Right atrium auricular region (tissue), 2 donors: Measurements from ENCODE around the gene MTAP. TPM values are rescaled to one million over a fixed set of nuclear protein-coding genes. Genes with fewer than 3 reads are reported as not detected.

Experiments
- DNase-seq: peaks from one replicate; pipeline ENCODE4 v3.0.0-alpha.2; 2019; ENCODE audit warnings: low spot score
- H3K27ac ChIP-seq, 2 donors: fragments of 200-600 bp; sonication (generic); 1 replicate in 1 of 2; 2 replicates in 1 of 2; pipeline ENCODE4 v1.5.1; 2016 to 2019
- H3K27me3 ChIP-seq, 2 donors: fragments of 200-600 bp; sonication (generic); one replicate each; pipeline versions ENCODE4 v1.5.1 to v1.6.0; 2017 to 2019
- H3K36me3 ChIP-seq: fragments of 200-600 bp; sonication (generic); one replicate; pipeline ENCODE4 v1.5.1; 2016
- H3K4me1 ChIP-seq, 2 donors: fragments of 200-600 bp; sonication (generic); one replicate each; pipeline versions ENCODE4 v1.5.1 to v1.6.0; 2017 to 2019
- H3K4me3 ChIP-seq, 2 donors: fragments of 200-600 bp; sonication (generic); 1 replicate in 1 of 2; 2 replicates in 1 of 2; pipeline ENCODE4 v1.5.1; 2017 to 2019; ENCODE audit warnings: mild to moderate bottlenecking in 1 of 2, moderate library complexity in 1 of 2
- H3K9me3 ChIP-seq, 2 donors: fragments of 200-600 bp; sonication (generic); one replicate each; pipeline ENCODE4 v1.5.1; 2019
- CTCF ChIP-seq, 2 donors: fragments of 200-600 bp; sonication (generic); IDR thresholded peaks; one replicate each; pipeline ENCODE4 v1.5.1; 2019; ENCODE audit warnings: antibody characterized with exemption in 2 of 2
- total RNA-seq, 2 donors: library from RNA; depleted of rRNA; stranded (reverse); fragments of >200 nt; gene quantifications; one replicate each; pipeline ENCODE4 v1.1.0, GENCODE V29; 2016

The MTAP gene
- total RNA-seq, 2 donors from 2014 or later, result 9.1 to 10.3 TPM

GRCh38 chr9:21866302-21866701 is 63.9 kb downstream of the MTAP start:
- Histone ChIP-seq H3K9me3 (no peaks in the 10 kb centered on the region), H3K27me3 (no peaks in the 10 kb centered on the region), H3K4me1 (no peaks in the 10 kb centered on the region), H3K4me3 (no peak overlapping the region), H3K27ac (no peak overlapping the region), H3K36me3 (peaks cover 29% of the 10 kb centered on the region)
- no peak for TF ChIP-seq CTCF (IDR thresholded peaks at IDR 0.05)
- DNase-seq, result no peak

- Histone ChIP-seq H3K4me3 (no peak overlapping the region), H3K4me1 (peaks cover 0 to 5% of the 10 kb centered on the region in 2 donors), H3K36me3 (peaks cover 6% of the 10 kb centered on the region), H3K9me3 (no peaks in the 10 kb centered on the region), H3K27me3 (no peaks in the 10 kb centered on the region), H3K27ac (no peak overlapping the region)
- TF ChIP-seq CTCF (IDR thresholded peaks at IDR 0.05), result no peak
- no peak for DNase-seq
These were observed 69.0 kb downstream of the MTAP start for GRCh38 chr9:21871256-21871975.

- Histone ChIP-seq H3K36me3 (peaks cover 6% of the 10 kb centered on the region), H3K4me3 (no peak overlapping the region), H3K4me1 (peaks cover 0 to 5% of the 10 kb centered on the region in 2 donors), H3K27ac (no peak overlapping the region), H3K9me3 (no peaks in the 10 kb centered on the region), H3K27me3 (no peaks in the 10 kb centered on the region)
- no peak for TF ChIP-seq CTCF (IDR thresholded peaks at IDR 0.05)
- no peak for DNase-seq
These were observed 70.3 kb downstream of the MTAP start for GRCh38 chr9:21872696-21873095.

- no peak for TF ChIP-seq CTCF (IDR thresholded peaks at IDR 0.05)
- peaks cover 6% of the 10 kb centered on the region for H3K36me3 ChIP-seq
- no peak for DNase-seq
- H3K27me3 ChIP-seq, result no peaks in the 10 kb centered on the region
- no peak overlapping the region for H3K27ac ChIP-seq
- no peak overlapping the region for H3K4me3 ChIP-seq
- H3K9me3 ChIP-seq, result no peaks in the 10 kb centered on the region
- H3K4me1 ChIP-seq, result peaks cover 0 to 5% of the 10 kb centered on the region in 2 donors
These were observed 71.2 kb downstream of the MTAP start for GRCh38 chr9:21873540-21874221.

GRCh38 chr9:21875893-21876292 is 73.5 kb downstream of the MTAP start:
- Histone ChIP-seq H3K36me3 (peaks cover 5% of the 10 kb centered on the region), H3K4me1 (peaks cover 0 to 5% of the 10 kb centered on the region in 2 donors), H3K27ac (no peak overlapping the region), H3K27me3 (no peaks in the 10 kb centered on the region), H3K9me3 (peaks cover 0 to 13% of the 10 kb centered on the region in 2 donors), H3K4me3 (no peak overlapping the region)
- no peak for DNase-seq
- no peak for TF ChIP-seq CTCF (IDR thresholded peaks at IDR 0.05)
